Cardiac muscle cell (in vitro differentiated cells and primary cell): ENCODE measurements around the gene ERC2. TPM values are rescaled to one million over a fixed set of nuclear protein-coding genes. Genes with fewer than 3 reads are reported as not detected.

Source experiments
- DNase-seq, 2 donors: peaks; one replicate each; pipeline versions ENCODE4 v3.0.0 to v3.0.0-alpha.2; 2010 to 2017; ENCODE audit warnings: low read depth in 1 of 2, low spot score in 1 of 2
- H3K27ac ChIP-seq: fragments of 200-600 bp; sonication (generic); 2 replicates; pipeline ENCODE4 v1.5.1; 2016
- H3K27me3 ChIP-seq: fragments of 200-600 bp; sonication (generic); 2 replicates; pipeline ENCODE4 v1.6.0; 2016; ENCODE audit warnings: control low read depth
- H3K36me3 ChIP-seq: fragments of 200-600 bp; sonication (generic); 2 replicates; pipeline ENCODE4 v1.5.1; 2016; ENCODE audit warnings: control low read depth
- H3K4me1 ChIP-seq: fragments of 200-600 bp; sonication (generic); 2 replicates; pipeline ENCODE4 v1.8.1; 2017; ENCODE audit warnings: low read depth, mild to moderate bottlenecking, mixed run types
- H3K4me3 ChIP-seq: fragments of 200-600 bp; sonication (generic); 2 replicates; pipeline ENCODE4 v1.5.1; 2016; ENCODE audit warnings: mild to moderate bottlenecking
- H3K9me3 ChIP-seq: fragments of 200-600 bp; sonication (generic); 2 replicates; pipeline ENCODE4 v1.5.1; 2017; ENCODE audit warnings: low read depth, mild to moderate bottlenecking, control low read depth
- CTCF ChIP-seq: IDR thresholded peaks from 2 replicates; pipeline ENCODE4 v1.5.1; 2012; ENCODE audit warnings: low read depth, mild to moderate bottlenecking, low read length
- polyA plus RNA-seq: library from polyadenylated mRNA; unstranded; fragments of >200 nt; fragmentation: Nextera tagmentation; extraction: Ambion mirVana; gene quantifications from 2 replicates; pipeline ENCODE4 v1.2.1, GENCODE V29; 2016
- total RNA-seq: library from RNA; depleted of rRNA; stranded (reverse); fragments of >200 nt; gene quantifications from 2 replicates; pipeline ENCODE4 v1.2.3, GENCODE V29; 2016

Gene ERC2
- total and polyA plus RNA-seq, 2 experiments from 2014 or later, result 18.1 to 29.0 TPM

- no peaks in the 10 kb centered on the region for H3K36me3 ChIP-seq
Measured at GRCh38 chr3:56188201-56188600, 280.1 kb downstream of the ERC2 start.

GRCh38 chr3:56187051-56187450, 281.2 kb downstream of the ERC2 start:
- TF ChIP-seq CTCF, result no peak
- Histone ChIP-seq H3K4me1 (no peaks in the 10 kb centered on the region), H3K4me3 (no peak overlapping the region), H3K9me3 (no peaks in the 10 kb centered on the region), H3K36me3 (no peaks in the 10 kb centered on the region), H3K27ac (no peak overlapping the region), H3K27me3 (no peaks in the 10 kb centered on the region)
- no peak for DNase-seq

More at GRCh38 chr3:56188201-56188600, 280.1 kb downstream of the ERC2 start:
- no peak for TF ChIP-seq CTCF
- no peak overlapping the region for H3K27ac ChIP-seq
- no peak for DNase-seq
- no peaks in the 10 kb centered on the region for H3K9me3 ChIP-seq
- H3K4me3 ChIP-seq, result no peak overlapping the region
- H3K4me1 ChIP-seq, result no peaks in the 10 kb centered on the region
- no peaks in the 10 kb centered on the region for H3K27me3 ChIP-seq

GRCh38 chr3:56185827-56186226, 282.4 kb downstream of the ERC2 start:
- Histone ChIP-seq H3K4me3 (no peak overlapping the region), H3K27ac (no peak overlapping the region), H3K4me1 (no peaks in the 10 kb centered on the region), H3K9me3 (no peaks in the 10 kb centered on the region), H3K36me3 (no peaks in the 10 kb centered on the region), H3K27me3 (no peaks in the 10 kb centered on the region)
- no peak for TF ChIP-seq CTCF
- DNase-seq, result no peak

- Histone ChIP-seq H3K9me3 (no peaks in the 10 kb centered on the region), H3K4me1 (no peaks in the 10 kb centered on the region), H3K4me3 (no peak overlapping the region), H3K36me3 (no peaks in the 10 kb centered on the region), H3K27me3 (no peaks in the 10 kb centered on the region), H3K27ac (no peak overlapping the region)
- no peak for DNase-seq
- no peak for TF ChIP-seq CTCF
Measured at GRCh38 chr3:56183529-56183928, 284.7 kb downstream of the ERC2 start.

- no peaks in the 10 kb centered on the region for H3K27me3 ChIP-seq
- H3K4me1 ChIP-seq, result no peaks in the 10 kb centered on the region
- H3K9me3 ChIP-seq, result no peaks in the 10 kb centered on the region
- DNase-seq, result no peak
- H3K27ac ChIP-seq, result no peak overlapping the region
- H3K36me3 ChIP-seq, result no peaks in the 10 kb centered on the region
- no peak for TF ChIP-seq CTCF
- H3K4me3 ChIP-seq, result no peak overlapping the region
Measured at GRCh38 chr3:56180433-56180832, 287.8 kb downstream of the ERC2 start.

- TF ChIP-seq CTCF, result no peak
- H3K4me1 ChIP-seq, result peaks cover 3% of the 10 kb centered on the region
- H3K27ac ChIP-seq, result peak overlapping the region; percentile 4
- H3K4me3 ChIP-seq, result no peak overlapping the region
- DNase-seq, result no peak
- H3K36me3 ChIP-seq, result no peaks in the 10 kb centered on the region
- no peaks in the 10 kb centered on the region for H3K27me3 ChIP-seq
- no peaks in the 10 kb centered on the region for H3K9me3 ChIP-seq
Measured at GRCh38 chr3:56173601-56174000, 294.7 kb downstream of the ERC2 start.
